HEK293 (cell line): ENCODE results near the gene PPP2R5E.

Experiments used
- CTCF ChIA-PET: fragments of 350-600 bp; formaldehyde crosslinking; extraction: SDS; loops from one replicate; lab custom pipeline; 2021; ENCODE audit warnings: antibody characterized with exemption; lab: Yijun Ruan, JAX
- POLR2A ChIA-PET: fragments of 300-600 bp; formaldehyde crosslinking; extraction: SDS; loops from one replicate; lab custom pipeline; 2020; ENCODE audit warnings: antibody characterized with exemption, inconsistent platforms; lab: Yijun Ruan, JAX
- H3K27ac ChIP-seq: fragments of 200-500 bp; sonication (Bioruptor generic); 2 replicates; pipeline ENCODE4 v1.5.1; 2014; ENCODE audit warnings: low read depth, low read length, control low read depth, inconsistent platforms; ENCODE audit errors: extremely low read depth
- H3K36me3 ChIP-seq, 2 experiments: fragments of 200-500 bp in 1 of 2; sonication (Bioruptor generic) in 1 of 2; 1 replicate in 1 of 2; 2 replicates in 1 of 2; pipeline ENCODE4 v1.5.1; 2014 to 2017; ENCODE audit warnings: inconsistent platforms in 2 of 2, low read length in 2 of 2; ENCODE audit not compliant: control insufficient read depth in 2 of 2, insufficient read depth in 1 of 2
- H3K4me1 ChIP-seq: fragments of 200-500 bp; sonication (Bioruptor generic); 2 replicates; pipeline ENCODE4 v1.5.1; 2014; ENCODE audit warnings: mild to moderate bottlenecking, low read length, inconsistent platforms; ENCODE audit not compliant: control insufficient read depth, insufficient read depth
- H3K4me3 ChIP-seq: 2 replicates; pipeline ENCODE4 v1.5.1; 2011; ENCODE audit warnings: low read depth, mild to moderate bottlenecking, control low read depth, low read length, moderate library complexity
- H3K9me3 ChIP-seq: fragments of 200-500 bp; sonication (Bioruptor generic); 2 replicates; pipeline ENCODE4 v1.5.1; 2014; ENCODE audit warnings: low read depth, low read length, inconsistent platforms; ENCODE audit not compliant: control insufficient read depth, insufficient read depth
- BCL11B ChIP-seq: fragments of 450-650 bp; formaldehyde crosslinking; IDR thresholded peaks from 2 replicates; pipeline ENCODE4 v1.5.1; 2016; ENCODE audit warnings: low read depth, missing biosample characterization, missing genetic modification characterization
- HIC1 ChIP-seq: fragments of 450-650 bp; formaldehyde crosslinking; IDR thresholded peaks from 2 replicates; pipeline ENCODE4 v1.5.1; 2016; ENCODE audit warnings: missing biosample characterization, missing genetic modification characterization
- KLF16 ChIP-seq: fragments of 450-650 bp; formaldehyde crosslinking; IDR thresholded peaks from 2 replicates; pipeline ENCODE4 v1.5.1; 2017; ENCODE audit warnings: missing biosample characterization, missing genetic modification characterization
- MZF1 ChIP-seq: fragments of 450-650 bp; formaldehyde crosslinking; IDR thresholded peaks from 2 replicates; pipeline ENCODE4 v1.5.1; 2017; ENCODE audit warnings: missing biosample characterization, missing genetic modification characterization, borderline replicate concordance
- PRDM1 ChIP-seq: fragments of 450-650 bp; formaldehyde crosslinking; IDR thresholded peaks from 2 replicates; pipeline ENCODE4; 2016; ENCODE audit warnings: missing biosample characterization, missing genetic modification characterization
- PRDM4 ChIP-seq: fragments of 450-650 bp; formaldehyde crosslinking; IDR thresholded peaks from 2 replicates; pipeline ENCODE4 v1.5.1; 2017; ENCODE audit warnings: missing biosample characterization, missing genetic modification characterization
- SCRT2 ChIP-seq: fragments of 450-650 bp; formaldehyde crosslinking; IDR thresholded peaks from 2 replicates; pipeline ENCODE4 v1.5.1; 2016; ENCODE audit warnings: missing biosample characterization, missing genetic modification characterization
- ZBTB49 ChIP-seq: fragments of 450-650 bp; formaldehyde crosslinking; IDR thresholded peaks from 2 replicates; pipeline ENCODE4 v1.5.1; 2016; ENCODE audit warnings: missing biosample characterization, missing genetic modification characterization, low read depth
- ZNF121 ChIP-seq: fragments of 450-650 bp; formaldehyde crosslinking; IDR thresholded peaks from 2 replicates; pipeline ENCODE4 v1.5.1; 2016; ENCODE audit warnings: missing biosample characterization, missing genetic modification characterization
- ZNF175 ChIP-seq: fragments of 450-650 bp; formaldehyde crosslinking; IDR thresholded peaks from 2 replicates; pipeline ENCODE4 v1.5.1; 2016; ENCODE audit warnings: missing biosample characterization, missing genetic modification characterization
- ZNF324 ChIP-seq: fragments of 450-650 bp; formaldehyde crosslinking; IDR thresholded peaks from 2 replicates; pipeline ENCODE4 v1.5.1; 2016; ENCODE audit warnings: missing biosample characterization, missing genetic modification characterization
- ZNF37A ChIP-seq: fragments of 450-650 bp; IDR thresholded peaks from 2 replicates; pipeline ENCODE4 v1.5.1; 2018; ENCODE audit warnings: missing biosample characterization, missing genetic modification characterization
- ZNF529 ChIP-seq: fragments of 450-650 bp; formaldehyde crosslinking; IDR thresholded peaks from 2 replicates; pipeline ENCODE4 v1.5.1; 2017; ENCODE audit warnings: missing genetic modification characterization, missing biosample characterization; ENCODE audit not compliant: insufficient replicate concordance
- ZNF548 ChIP-seq: fragments of 450-650 bp; formaldehyde crosslinking; IDR thresholded peaks from 2 replicates; pipeline ENCODE4 v1.5.1; 2016; ENCODE audit warnings: missing biosample characterization, missing genetic modification characterization
- ZNF549 ChIP-seq: fragments of 450-650 bp; IDR thresholded peaks from 2 replicates; pipeline ENCODE4 v1.5.1; 2018; ENCODE audit warnings: missing biosample characterization, missing genetic modification characterization, mild to moderate bottlenecking, inconsistent platforms, moderate library complexity
- ZNF670 ChIP-seq: fragments of 450-650 bp; formaldehyde crosslinking; IDR thresholded peaks from 2 replicates; pipeline ENCODE4 v1.5.1; 2016; ENCODE audit warnings: missing biosample characterization, missing genetic modification characterization, low read depth
- ZNF777 ChIP-seq: fragments of 450-650 bp; formaldehyde crosslinking; IDR thresholded peaks from 2 replicates; pipeline ENCODE4 v1.5.1; 2017; ENCODE audit warnings: missing biosample characterization, missing genetic modification characterization, borderline replicate concordance
- ZNF792 ChIP-seq: fragments of 450-650 bp; formaldehyde crosslinking; IDR thresholded peaks from 2 replicates; pipeline ENCODE4 v1.5.1; 2016; ENCODE audit warnings: missing biosample characterization, missing genetic modification characterization
- ZSCAN4 ChIP-seq: fragments of 450-650 bp; formaldehyde crosslinking; IDR thresholded peaks from 2 replicates; pipeline ENCODE4 v1.5.1; 2017; ENCODE audit warnings: missing biosample characterization, missing genetic modification characterization
- TF ChIP-seq, protein P1 (sequence below): fragments of 450-650 bp; formaldehyde crosslinking; IDR thresholded peaks from 2 replicates; pipeline ENCODE4 v1.5.1; 2016; ENCODE audit warnings: missing biosample characterization, missing genetic modification characterization
- TF ChIP-seq, protein P2 (sequence below): IDR thresholded peaks from 2 replicates; pipeline ENCODE4 v1.6.1; 2011; ENCODE audit warnings: mild to moderate bottlenecking, low read depth, low read length, borderline replicate concordance
- TF ChIP-seq, protein P3 (sequence below): sonication (generic); formaldehyde crosslinking; IDR thresholded peaks from 2 replicates; pipeline ENCODE4 v1.8.1; 2022; ENCODE audit warnings: mild to moderate bottlenecking, moderate library complexity, missing genetic modification reagents

PPP2R5E gene

GRCh38 chr14:63328787-63329737, 214.1 kb downstream of the PPP2R5E start:
- H3K4me1 ChIP-seq = no peaks in the 10 kb centered on the region
- H3K27ac ChIP-seq = no peak overlapping the region
- H3K9me3 ChIP-seq = no peaks in the 10 kb centered on the region
- ChIA-PET POLR2A (no interaction called here), CTCF (no interaction called here)
- TF ChIP-seq ZNF792 (tag by site-specific recombination) (no peak), BCL11B (no peak), PRDM1 (tag by site-specific recombination) (no peak), HIC1 (tag by site-specific recombination) (no peak), ZNF548 (no peak), ZNF121 (no peak), KLF16 (tag by site-specific recombination) (no peak), ZNF324 (tag by site-specific recombination) (no peak), SCRT2 (tag by site-specific recombination) (no peak), ZNF670 (no peak), PRDM4 (tag by site-specific recombination) (no peak)
- TF ChIP-seq, protein P1, sequence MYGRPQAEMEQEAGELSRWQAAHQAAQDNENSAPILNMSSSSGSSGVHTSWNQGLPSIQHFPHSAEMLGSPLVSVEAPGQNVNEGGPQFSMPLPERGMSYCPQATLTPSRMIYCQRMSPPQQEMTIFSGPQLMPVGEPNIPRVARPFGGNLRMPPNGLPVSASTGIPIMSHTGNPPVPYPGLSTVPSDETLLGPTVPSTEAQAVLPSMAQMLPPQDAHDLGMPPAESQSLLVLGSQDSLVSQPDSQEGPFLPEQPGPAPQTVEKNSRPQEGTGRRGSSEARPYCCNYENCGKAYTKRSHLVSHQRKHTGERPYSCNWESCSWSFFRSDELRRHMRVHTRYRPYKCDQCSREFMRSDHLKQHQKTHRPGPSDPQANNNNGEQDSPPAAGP = no peak
- TF ChIP-seq, protein P2, sequence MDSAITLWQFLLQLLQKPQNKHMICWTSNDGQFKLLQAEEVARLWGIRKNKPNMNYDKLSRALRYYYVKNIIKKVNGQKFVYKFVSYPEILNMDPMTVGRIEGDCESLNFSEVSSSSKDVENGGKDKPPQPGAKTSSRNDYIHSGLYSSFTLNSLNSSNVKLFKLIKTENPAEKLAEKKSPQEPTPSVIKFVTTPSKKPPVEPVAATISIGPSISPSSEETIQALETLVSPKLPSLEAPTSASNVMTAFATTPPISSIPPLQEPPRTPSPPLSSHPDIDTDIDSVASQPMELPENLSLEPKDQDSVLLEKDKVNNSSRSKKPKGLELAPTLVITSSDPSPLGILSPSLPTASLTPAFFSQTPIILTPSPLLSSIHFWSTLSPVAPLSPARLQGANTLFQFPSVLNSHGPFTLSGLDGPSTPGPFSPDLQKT = no peak
- H3K36me3 ChIP-seq = no peaks in the 10 kb centered on the region
- H3K4me3 ChIP-seq = no peak overlapping the region

GRCh38 chr14:63326840-63327239, 216.3 kb downstream of the PPP2R5E start:
- POLR2A ChIA-PET = no interaction called here
- H3K9me3 ChIP-seq = no peaks in the 10 kb centered on the region
- H3K4me3 ChIP-seq = no peak overlapping the region
- no peak overlapping the region for H3K27ac ChIP-seq
- H3K36me3 ChIP-seq = no peaks in the 10 kb centered on the region
- peaks cover 3% of the 10 kb centered on the region; the same call in 1 of the 2 replicates for H3K4me1 ChIP-seq
- CTCF ChIA-PET = interaction anchor here (0.6 to 0.7 kb wide), 2 partner anchors 62 to 223 kb away, joined by 3 to 4 read pairs; no protein-coding TSS in a partner anchor
- no peak for TF ChIP-seq ZNF549 (tag by site-specific recombination)
- no peak for TF ChIP-seq ZNF121
- TF ChIP-seq ZNF175 (tag by site-specific recombination) = no peak
- TF ChIP-seq ZNF777 (tag by site-specific recombination) = no peak
- no peak for TF ChIP-seq ZNF37A (tag by site-specific recombination)
- TF ChIP-seq MZF1 (tag by site-specific recombination) = no peak
- no peak for TF ChIP-seq ZSCAN4 (tag by site-specific recombination)
- TF ChIP-seq, protein P3, sequence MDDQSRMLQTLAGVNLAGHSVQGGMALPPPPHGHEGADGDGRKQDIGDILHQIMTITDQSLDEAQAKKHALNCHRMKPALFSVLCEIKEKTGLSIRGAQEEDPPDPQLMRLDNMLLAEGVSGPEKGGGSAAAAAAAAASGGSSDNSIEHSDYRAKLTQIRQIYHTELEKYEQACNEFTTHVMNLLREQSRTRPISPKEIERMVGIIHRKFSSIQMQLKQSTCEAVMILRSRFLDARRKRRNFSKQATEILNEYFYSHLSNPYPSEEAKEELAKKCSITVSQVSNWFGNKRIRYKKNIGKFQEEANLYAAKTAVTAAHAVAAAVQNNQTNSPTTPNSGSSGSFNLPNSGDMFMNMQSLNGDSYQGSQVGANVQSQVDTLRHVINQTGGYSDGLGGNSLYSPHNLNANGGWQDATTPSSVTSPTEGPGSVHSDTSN = no peak
- no peak for TF ChIP-seq ZBTB49 (tag by site-specific recombination)
- TF ChIP-seq ZNF529 = no peak
